HG03039 (cell line): ENCODE measurements around the gene NUDT6.
"Not testable (repeated sequence)": the region's sequence is repeated elsewhere in the genome, so short reads cannot be mapped to it uniquely, and the experiment has no call there.

Experiments used
- ATAC-seq: cut with Tn5 transposase; IDR thresholded peaks from one replicate; pipeline ENCODE4 v1.9.1; 2021; ENCODE audit warnings: mild to moderate bottlenecking, moderate library complexity; ENCODE audit not compliant: unreplicated experiment

Gene NUDT6

GRCh38 chr4:122879001-122879400 is 43.4 kb downstream of the NUDT6 start:
- ATAC-seq: no peak

DNA sequence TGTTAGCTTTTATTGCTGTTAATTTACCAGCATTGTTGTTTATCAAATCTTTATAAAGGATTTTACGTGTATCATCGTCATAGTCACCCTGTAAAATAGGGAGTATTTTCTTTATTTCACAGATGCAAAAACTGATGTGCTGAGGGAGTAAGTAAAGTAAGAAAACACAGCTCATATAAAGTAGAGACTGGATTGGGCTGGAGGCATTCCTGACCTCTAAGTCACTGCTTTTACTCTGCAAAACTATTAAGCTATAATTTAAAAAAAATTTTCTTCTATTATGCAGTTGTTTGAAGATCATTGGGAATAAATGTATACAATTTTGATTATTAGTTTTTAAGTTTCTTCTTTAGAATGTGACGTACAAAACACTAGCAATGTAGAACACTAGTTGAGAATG is 45.9 kb downstream of the NUDT6 start:
- ATAC-seq: no peak

- no peak for ATAC-seq
Observed at GRCh38 chr4:122875949-122876348, 46.4 kb downstream of the NUDT6 start.

GRCh38 chr4:122873821-122874593 is 48.4 kb downstream of the NUDT6 start:
- ATAC-seq: no peak

DNA sequence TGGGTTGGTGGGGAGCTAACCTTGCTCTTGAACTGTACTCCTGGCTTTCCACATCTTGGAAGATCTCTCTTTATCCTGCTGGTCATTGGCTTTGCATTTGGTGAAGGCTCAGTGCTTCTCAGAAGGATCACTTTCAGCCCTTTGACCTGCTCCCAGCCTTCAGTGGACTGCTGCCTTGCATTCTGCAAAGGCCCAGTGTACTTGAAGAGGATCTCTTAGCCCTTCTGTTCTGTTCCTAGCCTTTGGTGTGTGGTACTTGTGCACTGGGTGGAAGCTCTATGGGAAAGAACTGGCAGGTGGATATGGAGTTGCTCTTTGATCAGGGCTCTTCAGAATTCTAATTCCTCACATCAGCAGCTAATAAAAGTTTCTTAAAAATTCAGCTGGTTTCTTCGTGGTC is 49.3 kb downstream of the NUDT6 start:
- ATAC-seq: no peak

GRCh38 chr4:122868235-122868634 is 54.2 kb downstream of the NUDT6 start:
- not testable (repeated sequence) for ATAC-seq

GRCh38 chr4:122865425-122865824 is 57.0 kb downstream of the NUDT6 start:
- no peak for ATAC-seq

- no peak for ATAC-seq
Observed at GRCh38 chr4:122863639-122864038, 58.8 kb downstream of the NUDT6 start.

GRCh38 chr4:122861172-122861943 is 61.0 kb downstream of the NUDT6 start:
- no peak for ATAC-seq

DNA sequence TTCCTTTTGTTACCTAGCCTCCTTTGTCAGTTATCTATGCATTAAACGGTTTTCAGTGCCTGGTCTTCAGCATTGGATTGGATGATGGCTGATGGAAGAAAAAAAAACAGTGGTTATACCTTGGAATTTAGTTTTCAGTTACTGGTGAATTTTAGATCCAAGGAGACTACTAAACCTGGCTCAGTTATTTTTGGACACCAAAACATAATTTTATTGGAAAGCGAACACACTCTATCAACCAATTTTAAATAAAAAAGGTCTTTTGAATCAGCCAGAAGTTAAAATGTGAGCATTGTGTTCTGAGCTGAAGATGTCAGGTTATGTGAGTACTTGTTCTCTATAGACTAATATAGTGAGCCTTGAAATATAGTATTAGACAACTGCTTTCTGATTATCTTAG is 63.7 kb downstream of the NUDT6 start:
- no peak for ATAC-seq

- no peak for ATAC-seq
Observed at GRCh38 chr4:122857160-122857559, 65.2 kb downstream of the NUDT6 start.

GRCh38 chr4:122855353-122855890 is 67.0 kb downstream of the NUDT6 start:
- no peak for ATAC-seq

DNA sequence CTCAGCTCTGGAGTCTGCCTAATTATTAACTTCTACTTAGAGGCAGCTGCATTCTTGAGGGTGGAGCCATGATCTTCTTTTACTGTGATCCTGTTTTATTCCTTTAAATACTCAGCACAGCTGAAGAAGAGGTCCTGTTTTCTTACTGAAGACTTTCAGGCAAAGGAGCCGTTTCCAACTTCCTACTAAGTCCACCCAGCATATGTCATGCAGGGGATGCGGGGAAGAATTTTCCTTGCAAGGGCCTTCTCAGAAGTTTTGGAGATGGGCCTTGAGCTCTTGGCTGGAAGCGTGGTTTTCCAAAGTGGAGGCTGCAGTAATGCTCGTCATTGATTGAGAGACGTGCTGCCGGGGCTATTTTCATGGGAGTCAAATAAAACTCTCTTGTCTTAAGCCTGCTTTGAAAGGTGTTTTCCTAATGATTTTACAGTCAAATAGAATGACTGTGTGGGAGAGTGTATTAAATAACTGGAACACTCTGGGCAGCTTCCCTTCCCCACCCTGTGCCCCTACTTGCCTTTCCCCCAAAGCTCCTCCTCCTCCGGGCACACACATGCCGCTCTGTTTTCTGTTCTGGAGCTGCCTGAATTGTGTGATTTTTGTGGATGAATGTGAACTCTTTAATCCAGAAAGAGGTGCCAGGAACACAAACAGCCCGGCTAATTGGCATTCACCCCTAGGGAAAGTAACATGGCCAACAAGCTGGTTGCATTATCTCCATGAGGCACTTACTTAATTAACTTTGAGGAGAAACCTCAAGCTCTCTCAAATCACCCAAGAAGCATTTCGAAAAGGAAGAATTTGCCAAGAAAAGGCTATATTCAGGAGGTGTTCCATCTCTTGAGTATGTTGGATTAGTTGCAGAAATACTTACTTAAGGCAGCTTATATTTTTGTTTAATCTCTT is 67.7 kb downstream of the NUDT6 start:
- no peak for ATAC-seq

DNA sequence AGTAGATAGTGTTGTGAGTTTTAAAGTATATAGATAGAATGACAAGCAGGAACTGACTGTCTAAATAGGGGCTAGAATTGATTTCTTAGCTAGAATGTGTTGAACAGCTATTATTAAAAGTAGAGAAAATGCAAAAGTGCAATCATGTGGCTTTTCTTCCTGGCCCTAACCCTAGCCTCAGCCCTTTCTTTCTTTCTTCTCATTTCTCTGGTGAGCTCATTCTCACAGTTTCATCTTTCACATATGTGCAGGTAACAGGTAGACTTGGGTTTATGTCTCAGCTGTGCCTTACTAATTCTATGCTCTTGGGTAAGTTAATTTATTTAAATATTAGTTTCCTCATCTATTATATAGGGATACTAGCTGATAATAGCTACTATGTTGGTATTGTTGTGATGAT is 70.8 kb downstream of the NUDT6 start:
- ATAC-seq: no peak

DNA sequence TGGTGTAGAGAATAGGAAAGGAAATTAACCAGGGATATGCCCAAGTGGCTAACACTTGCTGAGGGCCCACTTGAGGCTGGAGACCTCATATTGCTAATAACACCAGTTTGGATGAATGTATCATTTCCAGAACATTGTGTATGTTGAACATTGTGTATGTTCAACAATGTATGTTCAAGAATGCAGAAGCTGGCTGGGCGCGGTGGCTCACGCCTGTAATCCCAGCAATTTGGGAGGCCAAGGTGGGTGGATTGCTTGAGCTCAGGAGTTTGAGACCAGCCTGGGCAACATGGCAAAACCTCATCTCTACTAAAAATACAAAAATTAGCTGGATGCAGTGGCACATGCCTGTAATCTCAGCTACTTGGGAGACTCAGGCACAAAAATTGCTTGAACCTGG is 72.6 kb downstream of the NUDT6 start:
- ATAC-seq: not testable (repeated sequence)

GRCh38 chr4:122847931-122848330 is 74.5 kb downstream of the NUDT6 start:
- ATAC-seq: no peak

- ATAC-seq: no peak
Observed at GRCh38 chr4:122845760-122846159, 76.6 kb downstream of the NUDT6 start.

GRCh38 chr4:122845066-122845465 is 77.3 kb downstream of the NUDT6 start:
- ATAC-seq: no peak

DNA sequence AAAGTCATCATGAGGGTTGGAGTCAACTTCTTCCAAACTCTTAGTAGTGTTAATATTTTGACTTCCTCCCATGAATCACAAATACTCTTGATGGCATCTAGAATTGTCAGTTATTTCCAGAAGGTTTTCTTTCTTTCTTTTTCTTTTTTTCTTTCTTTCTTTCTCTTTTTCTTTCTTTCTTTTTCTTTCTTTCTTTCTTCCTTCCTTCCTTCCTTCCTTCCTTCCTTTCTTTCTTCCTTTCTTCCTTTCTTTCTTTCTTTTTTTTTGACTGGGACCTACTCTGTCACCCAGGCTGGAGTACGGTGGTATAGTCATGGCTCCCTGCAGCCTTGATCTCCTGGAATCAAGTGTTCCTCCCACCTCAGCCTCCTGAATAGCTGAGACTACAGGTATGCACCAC is 78.0 kb downstream of the NUDT6 start:
- ATAC-seq: not testable (repeated sequence)

GRCh38 chr4:122842984-122843531 is 79.3 kb downstream of the NUDT6 start:
- no peak for ATAC-seq
